ENCODE results near the gene TFPI.

Gene TFPI

GRCh38 chr2:187483537-187483936 is 70.7 kb downstream of the TFPI start:
- TF ChIP-seq CTCF (IDR thresholded peaks at IDR 0.05; ENCODE audit: insufficient read depth, missing control alignments) = no peak
- DNase-seq (ENCODE audit: insufficient read length, low spot score) (no peak), FAIRE-seq (no peak)

DNA sequence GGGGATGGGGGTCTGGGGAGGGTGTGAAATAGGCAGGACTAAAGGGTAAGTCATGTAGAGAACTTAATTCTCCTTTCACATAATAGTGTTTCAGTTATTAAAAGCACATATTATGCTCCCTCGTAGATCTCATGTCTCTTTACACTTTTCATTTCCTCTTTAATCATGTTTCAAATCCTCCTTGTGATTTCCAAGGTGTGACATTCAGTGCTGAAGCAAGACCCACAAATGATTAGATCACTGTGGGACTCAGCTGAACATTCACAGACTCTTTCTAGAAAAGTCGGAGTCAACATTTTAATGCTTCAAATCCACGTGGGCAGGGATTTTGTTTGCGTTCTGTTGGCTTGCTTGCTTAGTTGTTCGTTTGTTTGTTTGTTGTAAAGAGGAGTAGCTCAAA is 71.4 kb downstream of the TFPI start:
- DNase-seq (ENCODE audit: insufficient read length, low spot score) = no peak
- TF ChIP-seq CTCF (IDR thresholded peaks at IDR 0.05; ENCODE audit: insufficient read depth, missing control alignments) = no peak
- no peak for FAIRE-seq

GRCh38 chr2:187481543-187481942 is 72.7 kb downstream of the TFPI start:
- DNase-seq (ENCODE audit: insufficient read length, low spot score) = no peak
- FAIRE-seq = no peak
- no peak for TF ChIP-seq CTCF (IDR thresholded peaks at IDR 0.05; ENCODE audit: insufficient read depth, missing control alignments)

- no peak for FAIRE-seq
- no peak for TF ChIP-seq CTCF (IDR thresholded peaks at IDR 0.05; ENCODE audit: insufficient read depth, missing control alignments)
- no peak for DNase-seq (ENCODE audit: insufficient read length, low spot score)
Observed at GRCh38 chr2:187478719-187479118, 75.5 kb downstream of the TFPI start.

- no peak for TF ChIP-seq CTCF (IDR thresholded peaks at IDR 0.05; ENCODE audit: insufficient read depth, missing control alignments)
- no peak for DNase-seq (ENCODE audit: insufficient read length, low spot score)
- no peak for FAIRE-seq
Observed at GRCh38 chr2:187477051-187477450, 77.2 kb downstream of the TFPI start.

- TF ChIP-seq CTCF (IDR thresholded peaks at IDR 0.05; ENCODE audit: insufficient read depth, missing control alignments) = no peak
- DNase-seq (ENCODE audit: insufficient read length, low spot score) (no peak), FAIRE-seq (no peak)
Observed at GRCh38 chr2:187475499-187476248, 78.6 kb downstream of the TFPI start.

GRCh38 chr2:187470698-187471097 is 83.5 kb downstream of the TFPI start:
- FAIRE-seq = no peak

More at GRCh38 chr2:187470698-187471097, 83.5 kb downstream of the TFPI start:
- TF ChIP-seq CTCF (IDR thresholded peaks at IDR 0.05; ENCODE audit: insufficient read depth, missing control alignments) = no peak
- no peak for DNase-seq (ENCODE audit: insufficient read length, low spot score)

Data from D721Med (cell line).